ENCODE data around the gene CREB5.

CREB5 gene

DNA sequence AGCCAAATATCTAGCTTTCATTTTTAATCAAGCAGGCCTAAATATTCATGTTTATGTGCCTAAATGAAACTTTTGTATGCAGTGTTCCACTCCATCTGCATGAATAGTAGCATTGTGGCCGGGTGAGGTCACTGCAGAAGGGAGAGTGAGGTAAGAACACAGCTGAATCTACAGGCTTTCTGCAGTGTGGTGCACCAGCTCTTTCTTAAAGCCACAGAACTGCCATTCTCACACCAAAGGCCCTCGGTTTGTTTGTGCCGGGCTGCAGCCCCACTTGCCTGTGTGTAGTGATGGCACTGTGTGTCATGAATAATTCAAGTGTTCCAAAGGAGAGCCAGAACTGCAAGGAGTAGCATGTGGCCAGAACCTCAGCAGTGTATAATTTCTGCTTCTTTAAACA is 341.7 kb downstream of the CREB5 start:
- no peak overlapping the region for H3K9ac ChIP-seq (ENCODE audit: low read length in 2 of 2)

DNA sequence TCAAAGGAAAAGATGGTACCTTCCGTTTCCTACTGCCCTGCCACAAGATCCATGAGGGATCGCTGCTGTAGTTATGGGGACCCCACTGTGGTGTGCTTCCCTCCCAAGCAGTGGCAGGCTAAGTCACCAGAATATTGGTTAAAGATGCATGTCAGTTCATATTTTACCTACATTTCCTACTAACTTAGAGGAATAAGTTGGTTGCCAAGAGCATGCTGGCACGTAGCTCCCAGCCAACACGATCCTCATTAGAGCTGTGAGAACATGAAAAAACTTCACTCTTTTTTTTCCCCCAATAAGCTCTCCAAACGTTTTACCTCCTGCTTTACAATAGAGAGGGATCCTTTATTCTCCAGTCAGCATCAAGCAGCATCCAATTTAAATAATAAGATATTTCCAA is 342.1 kb downstream of the CREB5 start:
- Histone ChIP-seq H3K9ac (ENCODE audit: low read length in 2 of 2) (no peak overlapping the region), H3K4me3 (ENCODE audit: low read length in 2 of 2) (no peak overlapping the region), H3K27ac (ENCODE audit: low read length) (no peak overlapping the region), H3K36me3 (ENCODE audit: control insufficient read depth in 2 of 2, insufficient read depth in 2 of 2, low read length in 2 of 2) (no peaks in the 10 kb centered on the region), H3K9me3 (ENCODE audit: control insufficient read depth in 2 of 2, low read length in 2 of 2) (no peaks in the 10 kb centered on the region), H3K27me3 (ENCODE audit: control insufficient read depth in 1 of 2, insufficient read depth in 2 of 2, low read length in 2 of 2) (no peaks in the 10 kb centered on the region), H3K4me1 (ENCODE audit: control insufficient read depth, insufficient read depth, low read length) (no peaks in the 10 kb centered on the region)

More for the DNA sequence above, 341.7 kb downstream of the CREB5 start:
- no peak overlapping the region for H3K27ac ChIP-seq (ENCODE audit: low read length)
- no peaks in the 10 kb centered on the region for H3K27me3 ChIP-seq (ENCODE audit: control insufficient read depth in 1 of 2, insufficient read depth in 2 of 2, low read length in 2 of 2)
- no peaks in the 10 kb centered on the region for H3K36me3 ChIP-seq (ENCODE audit: control insufficient read depth in 2 of 2, insufficient read depth in 2 of 2, low read length in 2 of 2)
- H3K4me1 ChIP-seq (ENCODE audit: control insufficient read depth, insufficient read depth, low read length), result no peaks in the 10 kb centered on the region
- H3K4me3 ChIP-seq (ENCODE audit: low read length in 2 of 2), result no peak overlapping the region
- no peaks in the 10 kb centered on the region for H3K9me3 ChIP-seq (ENCODE audit: control insufficient read depth in 2 of 2, low read length in 2 of 2)

DNA sequence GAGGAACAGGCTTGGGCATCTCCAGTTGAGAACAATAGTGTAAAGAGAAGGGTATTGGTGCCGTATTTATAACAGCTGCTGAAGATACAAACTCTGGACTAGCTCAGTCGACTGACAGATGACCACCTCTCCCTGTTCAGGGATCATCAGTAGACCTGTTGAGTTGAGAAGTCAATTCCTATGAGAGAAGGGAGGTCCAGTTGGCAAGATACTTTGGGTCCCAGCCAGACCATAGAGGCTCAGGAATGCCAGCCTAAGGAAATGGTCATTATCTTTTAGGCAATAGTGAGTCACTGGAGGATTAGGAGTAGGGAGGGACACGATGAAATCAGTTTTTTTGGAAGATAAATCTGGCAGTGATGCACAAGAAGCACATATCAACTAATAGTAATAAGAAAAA is 342.9 kb downstream of the CREB5 start:
- no peak overlapping the region for H3K27ac ChIP-seq (ENCODE audit: low read length)
- no peaks in the 10 kb centered on the region for H3K36me3 ChIP-seq (ENCODE audit: control insufficient read depth in 2 of 2, insufficient read depth in 2 of 2, low read length in 2 of 2)
- H3K9me3 ChIP-seq (ENCODE audit: control insufficient read depth in 2 of 2, low read length in 2 of 2), result no peaks in the 10 kb centered on the region
- H3K4me3 ChIP-seq (ENCODE audit: low read length in 2 of 2), result no peak overlapping the region
- peaks cover 2% of the 10 kb centered on the region for H3K4me1 ChIP-seq (ENCODE audit: control insufficient read depth, insufficient read depth, low read length)
- H3K9ac ChIP-seq (ENCODE audit: low read length in 2 of 2), result no peak overlapping the region
- H3K27me3 ChIP-seq (ENCODE audit: control insufficient read depth in 1 of 2, insufficient read depth in 2 of 2, low read length in 2 of 2), result no peaks in the 10 kb centered on the region

DNA sequence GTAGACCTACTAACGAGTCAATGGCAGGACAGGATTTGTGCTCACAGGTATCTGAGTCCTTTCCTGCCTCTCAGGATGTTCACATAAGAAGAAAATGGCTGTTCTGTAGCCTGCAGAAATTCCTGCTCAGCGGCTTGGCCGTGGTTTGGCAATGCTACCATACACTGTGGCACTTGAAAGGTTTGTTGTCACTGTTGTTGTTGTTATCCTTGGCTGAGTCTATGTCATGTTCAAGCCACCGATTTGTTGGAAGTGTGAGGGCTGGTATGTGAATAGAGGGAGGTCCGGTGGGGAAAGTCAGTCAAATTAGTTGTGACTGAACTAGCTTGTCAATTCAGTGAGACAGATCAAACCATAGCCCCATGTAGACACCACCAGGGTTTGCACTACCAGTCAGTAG is 345.9 kb downstream of the CREB5 start:
- no peak overlapping the region for H3K9ac ChIP-seq (ENCODE audit: low read length in 2 of 2)
- H3K4me1 ChIP-seq (ENCODE audit: control insufficient read depth, insufficient read depth, low read length), result peaks cover 2% of the 10 kb centered on the region
- H3K27ac ChIP-seq (ENCODE audit: low read length), result no peak overlapping the region
- no peak overlapping the region for H3K4me3 ChIP-seq (ENCODE audit: low read length in 2 of 2)
- no peaks in the 10 kb centered on the region for H3K36me3 ChIP-seq (ENCODE audit: control insufficient read depth in 2 of 2, insufficient read depth in 2 of 2, low read length in 2 of 2)
- no peaks in the 10 kb centered on the region for H3K9me3 ChIP-seq (ENCODE audit: control insufficient read depth in 2 of 2, low read length in 2 of 2)
- no peaks in the 10 kb centered on the region for H3K27me3 ChIP-seq (ENCODE audit: control insufficient read depth in 1 of 2, insufficient read depth in 2 of 2, low read length in 2 of 2)

DNA sequence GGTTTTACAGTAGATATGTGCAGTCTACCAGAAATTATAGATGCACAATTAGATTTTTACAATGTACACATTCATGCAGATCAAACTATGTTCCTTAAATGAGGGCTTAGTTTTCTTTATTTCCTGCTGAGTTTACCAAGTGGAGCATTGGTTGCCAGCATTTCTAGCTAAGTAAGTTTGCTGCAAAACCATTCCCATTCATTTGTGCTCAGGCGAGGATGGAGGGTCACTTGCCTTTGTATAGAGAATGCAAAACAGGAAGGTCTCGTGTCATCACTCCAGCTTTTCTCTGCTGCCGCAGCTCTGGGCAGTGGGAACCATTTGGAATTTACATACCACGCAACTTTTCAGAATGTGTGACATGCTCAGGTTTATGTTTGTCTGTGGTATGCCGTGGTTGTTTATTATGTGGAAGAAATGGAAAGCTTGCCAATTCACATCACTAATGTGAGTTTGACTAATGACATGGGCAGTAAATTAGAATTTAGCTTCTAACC is 347.2 kb downstream of the CREB5 start:
- H3K4me3 ChIP-seq (ENCODE audit: low read length in 2 of 2), result no peak overlapping the region
- H3K9me3 ChIP-seq (ENCODE audit: control insufficient read depth in 2 of 2, low read length in 2 of 2), result no peaks in the 10 kb centered on the region
- H3K4me1 ChIP-seq (ENCODE audit: control insufficient read depth, insufficient read depth, low read length), result peaks cover 2% of the 10 kb centered on the region
- H3K36me3 ChIP-seq (ENCODE audit: control insufficient read depth in 2 of 2, insufficient read depth in 2 of 2, low read length in 2 of 2), result no peaks in the 10 kb centered on the region
- no peaks in the 10 kb centered on the region for H3K27me3 ChIP-seq (ENCODE audit: control insufficient read depth in 1 of 2, insufficient read depth in 2 of 2, low read length in 2 of 2)
- no peak overlapping the region for H3K27ac ChIP-seq (ENCODE audit: low read length)
- H3K9ac ChIP-seq (ENCODE audit: low read length in 2 of 2), result no peak overlapping the region

DNA sequence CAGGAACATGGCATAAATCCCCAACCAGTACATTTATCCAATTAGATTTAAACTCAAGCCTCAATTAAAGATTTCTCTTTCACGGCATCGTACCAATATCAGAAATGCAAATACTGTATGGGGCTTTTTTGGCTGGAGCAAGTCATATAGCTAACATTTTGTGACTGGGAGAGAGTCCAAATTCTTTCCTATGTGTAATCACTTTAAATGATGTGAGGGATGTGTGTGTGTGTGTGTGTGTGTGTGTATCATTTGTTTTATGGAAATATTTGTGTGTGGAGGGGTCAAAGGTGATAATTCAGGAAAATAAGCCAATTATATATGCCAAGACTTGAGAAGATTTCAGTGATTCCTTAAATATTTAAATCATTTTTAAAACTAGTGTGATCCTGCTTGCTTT is 349.2 kb downstream of the CREB5 start:
- Histone ChIP-seq H3K36me3 (ENCODE audit: control insufficient read depth in 2 of 2, insufficient read depth in 2 of 2, low read length in 2 of 2) (no peaks in the 10 kb centered on the region), H3K9me3 (ENCODE audit: control insufficient read depth in 2 of 2, low read length in 2 of 2) (no peaks in the 10 kb centered on the region), H3K4me1 (ENCODE audit: control insufficient read depth, insufficient read depth, low read length) (peaks cover 2% of the 10 kb centered on the region), H3K4me3 (ENCODE audit: low read length in 2 of 2) (no peak overlapping the region), H3K9ac (ENCODE audit: low read length in 2 of 2) (no peak overlapping the region), H3K27me3 (ENCODE audit: control insufficient read depth in 1 of 2, insufficient read depth in 2 of 2, low read length in 2 of 2) (no peaks in the 10 kb centered on the region), H3K27ac (ENCODE audit: low read length) (no peak overlapping the region)

DNA sequence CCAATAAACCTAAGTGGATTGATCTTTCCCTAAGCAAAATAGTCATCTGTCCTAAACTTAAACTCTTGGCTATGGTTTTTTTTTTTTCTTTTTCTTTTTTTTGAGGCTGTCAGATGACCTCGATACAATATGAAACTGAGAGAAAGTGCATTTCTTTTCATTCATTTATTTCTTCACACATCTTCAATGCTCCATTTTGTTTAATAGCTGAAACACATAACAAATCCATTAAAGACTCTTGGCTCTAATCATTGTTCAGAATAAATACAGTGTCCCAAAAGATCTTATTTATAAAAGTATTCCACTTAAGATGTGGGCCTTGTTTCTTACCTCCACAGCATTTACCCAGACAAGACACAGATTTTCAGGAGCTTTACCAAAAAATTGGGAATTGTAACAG is 350.3 kb downstream of the CREB5 start:
- no peaks in the 10 kb centered on the region for H3K36me3 ChIP-seq (ENCODE audit: control insufficient read depth in 2 of 2, insufficient read depth in 2 of 2, low read length in 2 of 2)
- no peaks in the 10 kb centered on the region for H3K27me3 ChIP-seq (ENCODE audit: control insufficient read depth in 1 of 2, insufficient read depth in 2 of 2, low read length in 2 of 2)
- H3K4me3 ChIP-seq (ENCODE audit: low read length in 2 of 2), result no peak overlapping the region
- H3K4me1 ChIP-seq (ENCODE audit: control insufficient read depth, insufficient read depth, low read length), result peaks cover 2% of the 10 kb centered on the region
- no peak overlapping the region for H3K9ac ChIP-seq (ENCODE audit: low read length in 2 of 2)
- no peaks in the 10 kb centered on the region for H3K9me3 ChIP-seq (ENCODE audit: control insufficient read depth in 2 of 2, low read length in 2 of 2)
- H3K27ac ChIP-seq (ENCODE audit: low read length), result no peak overlapping the region

DNA sequence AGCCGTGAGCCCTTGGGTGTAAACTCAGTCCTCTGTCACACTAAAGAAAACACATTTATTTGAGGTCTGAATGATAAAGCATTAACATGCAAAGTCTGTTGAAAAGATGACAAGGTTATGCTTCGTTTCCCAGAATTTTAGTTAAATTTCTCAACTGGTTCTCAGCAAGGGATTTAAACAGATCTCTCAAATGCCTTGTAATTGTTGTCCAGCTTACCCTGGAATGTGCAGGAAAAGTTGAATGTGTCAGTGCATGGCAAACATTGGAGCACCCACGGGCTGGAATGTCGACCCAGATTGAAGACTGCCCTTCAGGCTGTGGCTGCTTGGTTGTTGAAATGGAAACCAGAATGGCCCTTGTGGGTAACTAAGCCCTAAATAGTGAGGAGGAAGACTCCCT is 354.0 kb downstream of the CREB5 start:
- H3K9ac ChIP-seq (ENCODE audit: low read length in 2 of 2), result no peak overlapping the region
- no peaks in the 10 kb centered on the region for H3K9me3 ChIP-seq (ENCODE audit: control insufficient read depth in 2 of 2, low read length in 2 of 2)
- H3K27me3 ChIP-seq (ENCODE audit: control insufficient read depth in 1 of 2, insufficient read depth in 2 of 2, low read length in 2 of 2), result no peaks in the 10 kb centered on the region
- no peaks in the 10 kb centered on the region for H3K36me3 ChIP-seq (ENCODE audit: control insufficient read depth in 2 of 2, insufficient read depth in 2 of 2, low read length in 2 of 2)
- no peak overlapping the region for H3K27ac ChIP-seq (ENCODE audit: low read length)
- H3K4me3 ChIP-seq (ENCODE audit: low read length in 2 of 2), result no peak overlapping the region
- no peaks in the 10 kb centered on the region for H3K4me1 ChIP-seq (ENCODE audit: control insufficient read depth, insufficient read depth, low read length)

DNA sequence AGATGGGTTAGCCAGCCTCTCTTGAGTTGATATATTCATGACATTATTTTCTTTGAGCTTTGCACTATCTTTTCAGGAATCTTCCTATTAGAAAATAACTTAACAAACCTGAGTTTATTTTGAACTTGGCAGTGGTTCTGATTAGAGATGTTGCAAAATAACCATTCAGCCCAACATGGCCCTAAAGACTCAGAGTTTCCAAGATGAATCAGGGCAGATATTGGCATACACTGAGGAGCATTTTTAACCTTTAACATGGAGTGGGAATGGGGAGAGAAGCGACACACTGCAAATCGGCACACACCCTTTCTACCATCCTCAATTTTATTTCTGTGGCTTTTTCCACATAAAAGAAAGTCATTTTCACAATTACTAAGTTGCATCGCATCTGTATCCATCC is 355.0 kb downstream of the CREB5 start:
- H3K9ac ChIP-seq (ENCODE audit: low read length in 2 of 2), result no peak overlapping the region
- H3K36me3 ChIP-seq (ENCODE audit: control insufficient read depth in 2 of 2, insufficient read depth in 2 of 2, low read length in 2 of 2), result no peaks in the 10 kb centered on the region
- no peak overlapping the region for H3K27ac ChIP-seq (ENCODE audit: low read length)
- H3K9me3 ChIP-seq (ENCODE audit: control insufficient read depth in 2 of 2, low read length in 2 of 2), result no peaks in the 10 kb centered on the region
- no peak overlapping the region for H3K4me3 ChIP-seq (ENCODE audit: low read length in 2 of 2)
- H3K4me1 ChIP-seq (ENCODE audit: control insufficient read depth, insufficient read depth, low read length), result no peaks in the 10 kb centered on the region
- no peaks in the 10 kb centered on the region for H3K27me3 ChIP-seq (ENCODE audit: control insufficient read depth in 1 of 2, insufficient read depth in 2 of 2, low read length in 2 of 2)

DNA sequence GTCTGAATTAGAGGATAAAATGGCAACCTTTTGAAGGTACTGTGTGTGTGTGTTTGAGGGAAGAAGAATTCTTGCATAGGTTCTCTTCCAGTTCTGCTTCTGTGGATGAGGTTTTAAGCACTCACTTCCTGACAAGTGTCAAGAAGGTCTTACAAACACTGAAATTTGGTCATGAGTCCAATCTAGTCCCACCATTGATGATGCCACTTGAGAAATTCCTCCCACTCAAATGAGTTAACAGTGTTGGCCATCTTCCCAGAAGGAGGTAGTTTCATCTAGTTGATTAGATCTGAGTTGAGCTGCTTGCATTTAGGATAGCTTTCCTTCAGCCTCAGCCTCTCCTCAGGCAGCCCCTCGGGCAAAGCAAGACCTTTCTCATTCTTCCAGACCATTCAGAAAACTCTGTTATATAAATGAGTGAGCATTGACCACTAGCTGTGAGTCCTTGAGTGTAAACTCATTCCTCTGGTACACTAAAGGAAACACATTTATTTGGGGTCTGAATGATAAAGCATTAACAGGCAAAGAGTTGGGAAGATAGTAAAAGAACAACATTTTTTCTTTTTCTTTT is 356.3 kb downstream of the CREB5 start:
- H3K4me3 ChIP-seq (ENCODE audit: low read length in 2 of 2), result no peak overlapping the region
- no peaks in the 10 kb centered on the region for H3K9me3 ChIP-seq (ENCODE audit: control insufficient read depth in 2 of 2, low read length in 2 of 2)
- H3K9ac ChIP-seq (ENCODE audit: low read length in 2 of 2), result no peak overlapping the region
- no peaks in the 10 kb centered on the region for H3K4me1 ChIP-seq (ENCODE audit: control insufficient read depth, insufficient read depth, low read length)
- H3K27ac ChIP-seq (ENCODE audit: low read length), result no peak overlapping the region
- no peaks in the 10 kb centered on the region for H3K36me3 ChIP-seq (ENCODE audit: control insufficient read depth in 2 of 2, insufficient read depth in 2 of 2, low read length in 2 of 2)
- H3K27me3 ChIP-seq (ENCODE audit: control insufficient read depth in 1 of 2, insufficient read depth in 2 of 2, low read length in 2 of 2), result no peaks in the 10 kb centered on the region

DNA sequence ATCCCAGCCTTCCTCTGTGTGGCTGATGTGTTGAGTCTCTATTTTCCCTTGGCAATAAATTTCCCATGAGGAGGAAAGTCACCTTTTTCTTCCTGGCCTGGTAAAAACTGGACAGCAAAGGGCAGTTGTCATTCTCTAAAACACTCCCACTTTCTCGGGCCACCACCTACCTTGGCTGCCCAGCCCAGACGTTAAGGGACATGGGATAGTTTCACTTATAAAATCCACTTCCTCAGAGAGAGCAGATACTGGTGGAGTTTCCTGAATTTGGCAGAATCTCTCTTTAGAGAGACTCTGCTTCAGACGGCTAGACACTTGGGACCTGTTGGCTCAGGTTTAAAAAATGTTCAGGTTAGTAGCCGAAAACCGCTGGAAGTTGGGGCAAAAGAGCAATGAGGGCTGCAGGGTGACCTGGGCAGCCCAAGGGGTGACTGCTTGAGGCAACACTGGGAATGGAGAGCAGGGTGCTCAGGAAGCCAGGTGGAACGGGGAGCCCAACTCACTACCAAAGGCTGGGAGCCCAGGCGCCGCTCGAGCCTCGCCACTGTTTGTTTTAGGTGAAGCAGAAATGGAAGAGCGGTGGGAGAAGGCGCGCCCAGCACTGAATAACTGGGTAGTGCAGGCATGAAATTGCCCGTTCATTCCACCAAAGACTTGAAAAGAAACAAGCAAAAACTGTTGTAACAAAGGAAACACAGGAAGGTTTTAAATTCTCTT is 359.7 kb downstream of the CREB5 start:
- H3K9ac ChIP-seq (ENCODE audit: low read length in 2 of 2), result no peak overlapping the region
- no peaks in the 10 kb centered on the region for H3K9me3 ChIP-seq (ENCODE audit: control insufficient read depth in 2 of 2, low read length in 2 of 2)
- H3K27me3 ChIP-seq (ENCODE audit: control insufficient read depth in 1 of 2, insufficient read depth in 2 of 2, low read length in 2 of 2), result no peaks in the 10 kb centered on the region
- no peaks in the 10 kb centered on the region for H3K36me3 ChIP-seq (ENCODE audit: control insufficient read depth in 2 of 2, insufficient read depth in 2 of 2, low read length in 2 of 2)
- H3K4me3 ChIP-seq (ENCODE audit: low read length in 2 of 2), result no peak overlapping the region
- no peak overlapping the region for H3K27ac ChIP-seq (ENCODE audit: low read length)
- no peaks in the 10 kb centered on the region for H3K4me1 ChIP-seq (ENCODE audit: control insufficient read depth, insufficient read depth, low read length)

All from stomach smooth muscle (tissue), 2 donors.